GM18519 (cell line): ENCODE measurements around the gene GPR52.
"Not testable (repeated sequence)": the region's sequence is repeated elsewhere in the genome, so short reads cannot be mapped to it uniquely, and the experiment has no call there.

Experiments
- ATAC-seq: cut with Tn5 transposase; IDR thresholded peaks from one replicate; pipeline ENCODE4 v1.9.1; 2021; ENCODE audit warnings: mild to moderate bottlenecking, moderate library complexity; ENCODE audit not compliant: unreplicated experiment, low FRiP score

Gene GPR52

GRCh38 chr1:174447866-174448530, at the start of gene GPR52:
GPR52 (plus strand) TSS chr1:174447964; CDS start chr1:174448112, 148 bp downstream.
- no peak for ATAC-seq

GRCh38 chr1:174398246-174398645, 49.5 kb upstream of the GPR52 start:
- ATAC-seq, result no peak

GRCh38 chr1:174399211-174399610, 48.6 kb upstream of the GPR52 start:
- ATAC-seq, result no peak

GRCh38 chr1:174401075-174401474, 46.7 kb upstream of the GPR52 start:
- no peak for ATAC-seq

GRCh38 chr1:174405219-174405618, 42.5 kb upstream of the GPR52 start:
- no peak for ATAC-seq

- no peak for ATAC-seq
Measured at GRCh38 chr1:174406421-174406820, 41.3 kb upstream of the GPR52 start.

GRCh38 chr1:174407665-174408064, 40.1 kb upstream of the GPR52 start:
- ATAC-seq, result no peak

- no peak for ATAC-seq
Measured at GRCh38 chr1:174408146-174408545, 39.6 kb upstream of the GPR52 start.

GRCh38 chr1:174409801-174410200, 38.0 kb upstream of the GPR52 start:
- ATAC-seq, result not testable (repeated sequence)

GRCh38 chr1:174413632-174414031, 34.1 kb upstream of the GPR52 start:
- ATAC-seq, result no peak

- ATAC-seq, result no peak
Measured at GRCh38 chr1:174414203-174414602, 33.6 kb upstream of the GPR52 start.

GRCh38 chr1:174415506-174415905, 32.3 kb upstream of the GPR52 start:
- ATAC-seq, result no peak

GRCh38 chr1:174417921-174418320, 29.8 kb upstream of the GPR52 start:
- no peak for ATAC-seq

- no peak for ATAC-seq
Measured at GRCh38 chr1:174425121-174425520, 22.6 kb upstream of the GPR52 start.

GRCh38 chr1:174426153-174426552, 21.6 kb upstream of the GPR52 start:
- no peak for ATAC-seq

- no peak for ATAC-seq
Measured at GRCh38 chr1:174428033-174428432, 19.7 kb upstream of the GPR52 start.

- no peak for ATAC-seq
Measured at GRCh38 chr1:174428739-174429138, 19.0 kb upstream of the GPR52 start.

- ATAC-seq, result no peak
Measured at GRCh38 chr1:174433451-174433850, 14.3 kb upstream of the GPR52 start.

GRCh38 chr1:174445351-174445750, 2.4 kb upstream of the GPR52 start:
- no peak for ATAC-seq

- no peak for ATAC-seq
Measured at GRCh38 chr1:174445817-174446216, 1.9 kb upstream of the GPR52 start.

GRCh38 chr1:174448531-174448883, 743 bp downstream of the GPR52 start:
- no peak for ATAC-seq

GRCh38 chr1:174448974-174449373, 1.2 kb downstream of the GPR52 start:
- ATAC-seq, result no peak

GRCh38 chr1:174451408-174451807, 3.6 kb downstream of the GPR52 start:
- ATAC-seq, result no peak
